NCI-H2227 treated with DMSO at 0.1 percent for 48 hours (cell line): ENCODE results near the gene DCLRE1C.
"Not testable (repeated sequence)": the region's sequence is repeated elsewhere in the genome, so short reads cannot be mapped to it uniquely, and the experiment has no call there.

ENCODE experiments used
- DNase-seq: peaks from one replicate; lab custom pipeline; 2025; lab: John Stamatoyannopoulos, UW

DCLRE1C gene

GRCh38 chr10:14945108-14945507 lies 8.8 kb downstream of the DCLRE1C start:
- DNase-seq, result no peak

DNA sequence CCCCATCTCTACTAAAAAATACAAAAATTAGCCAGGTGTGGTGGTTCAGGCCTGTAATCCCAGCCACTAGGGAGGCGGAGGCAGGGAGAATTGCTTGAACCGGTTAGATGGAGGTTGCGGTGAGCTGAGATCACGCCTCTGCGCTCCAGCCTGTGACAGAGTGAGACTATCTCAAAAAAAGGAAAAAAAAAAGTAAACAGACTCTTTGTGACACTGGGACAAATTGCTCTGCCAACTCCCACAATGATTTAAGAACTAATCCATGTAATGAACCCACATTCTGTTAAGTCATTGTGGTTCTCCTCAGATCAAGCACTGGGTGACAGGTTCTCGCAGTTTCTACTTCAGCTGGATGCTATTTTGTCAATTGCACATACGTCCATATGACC lies 11.0 kb downstream of the DCLRE1C start:
- not testable (repeated sequence) for DNase-seq

DNA sequence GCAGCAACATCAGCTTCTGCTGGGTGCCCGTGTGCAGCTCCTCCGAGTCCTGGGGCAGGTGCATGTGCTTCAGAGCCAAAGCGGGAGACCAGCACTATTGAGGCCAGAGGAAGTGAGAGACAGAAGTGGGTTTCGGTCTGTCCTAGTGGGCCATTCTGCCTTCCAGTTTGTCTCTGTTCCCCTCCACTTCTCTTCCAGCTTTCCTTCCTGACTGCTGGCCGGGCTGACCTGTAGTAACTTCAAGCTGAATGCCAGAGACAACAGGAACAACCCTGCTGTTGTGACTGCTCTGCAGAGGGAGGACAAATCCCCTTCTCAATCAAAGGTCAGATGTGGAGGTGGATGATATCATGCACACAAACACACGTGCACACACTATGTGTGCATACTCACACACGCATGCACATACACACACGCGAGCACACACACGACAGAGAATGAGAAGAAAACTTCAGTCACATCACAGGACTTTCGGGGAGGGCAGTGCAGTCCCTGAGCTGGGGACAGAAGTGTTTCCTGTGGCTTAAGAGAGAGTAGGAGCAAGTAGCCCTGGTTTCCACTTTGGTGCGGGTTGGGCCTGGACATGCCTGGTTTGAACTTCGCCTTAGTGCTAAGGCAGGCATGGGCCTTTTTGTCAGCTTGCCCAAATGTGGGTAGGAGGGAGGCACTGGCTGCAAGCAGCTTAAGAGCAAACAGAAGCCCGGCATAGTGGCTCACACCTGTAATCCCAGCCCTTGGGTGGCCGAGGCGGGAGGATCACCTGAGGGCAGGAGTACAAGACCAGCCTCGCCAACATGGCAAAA lies 11.5 kb downstream of the DCLRE1C start:
- DNase-seq, result not testable (repeated sequence)

DNA sequence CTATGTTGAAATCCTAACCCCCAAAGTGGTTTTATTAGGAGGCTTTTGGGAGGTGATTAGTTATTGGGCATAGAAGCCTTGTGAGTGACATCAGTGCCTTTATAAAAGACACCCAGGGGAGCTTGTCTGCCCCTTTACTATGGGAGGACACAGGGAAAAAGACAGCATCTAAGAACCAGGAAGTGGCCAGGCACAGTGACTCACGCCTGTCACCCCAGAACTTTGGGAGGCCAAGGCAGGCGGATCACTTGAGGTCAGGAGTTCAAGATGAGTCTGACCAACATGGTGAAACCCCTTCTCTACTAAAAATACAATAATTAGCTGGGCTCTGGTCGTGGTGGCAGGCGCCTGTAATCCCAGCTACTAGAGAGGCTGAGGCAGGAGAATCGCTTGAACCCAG lies 14.9 kb downstream of the DCLRE1C start:
- DNase-seq, result not testable (repeated sequence)

DNA sequence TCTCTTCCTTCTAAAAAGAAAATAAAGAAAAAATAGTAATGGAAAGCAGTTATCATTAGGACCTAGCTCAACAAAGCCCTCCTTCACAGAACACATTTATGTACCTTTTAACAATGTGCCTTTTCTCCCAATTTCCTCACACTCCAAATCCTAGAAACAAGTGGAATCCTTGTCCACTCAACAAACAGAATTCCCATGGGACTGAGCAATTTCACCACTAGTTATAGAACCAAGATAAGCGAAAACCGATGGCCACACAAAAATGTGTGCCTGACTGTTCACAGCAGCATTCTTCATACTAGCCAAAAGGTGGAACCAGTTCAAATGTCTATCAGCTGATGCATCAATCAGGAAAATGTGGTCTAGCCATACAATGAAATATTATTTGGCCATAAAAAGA lies 17.3 kb downstream of the DCLRE1C start:
- no peak for DNase-seq

DNA sequence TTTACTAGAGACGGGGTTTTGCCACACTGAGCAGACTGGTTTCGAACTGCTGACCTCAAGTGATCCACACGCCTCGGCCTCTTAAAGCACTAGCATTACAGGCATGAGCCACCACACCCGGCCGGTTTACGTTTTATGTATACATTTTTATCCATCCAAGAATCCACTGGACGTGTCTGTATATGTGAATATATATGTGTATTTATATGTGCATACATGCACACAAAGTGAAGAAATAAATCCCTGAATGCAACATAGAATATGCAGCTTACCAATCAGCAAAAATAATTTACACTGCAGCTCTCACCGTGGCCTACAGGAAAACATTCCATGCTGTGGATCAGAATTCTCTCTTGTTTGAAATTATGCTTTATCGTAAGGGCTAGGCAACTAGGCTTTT lies 23.3 kb downstream of the DCLRE1C start:
- DNase-seq, result no peak

DNA sequence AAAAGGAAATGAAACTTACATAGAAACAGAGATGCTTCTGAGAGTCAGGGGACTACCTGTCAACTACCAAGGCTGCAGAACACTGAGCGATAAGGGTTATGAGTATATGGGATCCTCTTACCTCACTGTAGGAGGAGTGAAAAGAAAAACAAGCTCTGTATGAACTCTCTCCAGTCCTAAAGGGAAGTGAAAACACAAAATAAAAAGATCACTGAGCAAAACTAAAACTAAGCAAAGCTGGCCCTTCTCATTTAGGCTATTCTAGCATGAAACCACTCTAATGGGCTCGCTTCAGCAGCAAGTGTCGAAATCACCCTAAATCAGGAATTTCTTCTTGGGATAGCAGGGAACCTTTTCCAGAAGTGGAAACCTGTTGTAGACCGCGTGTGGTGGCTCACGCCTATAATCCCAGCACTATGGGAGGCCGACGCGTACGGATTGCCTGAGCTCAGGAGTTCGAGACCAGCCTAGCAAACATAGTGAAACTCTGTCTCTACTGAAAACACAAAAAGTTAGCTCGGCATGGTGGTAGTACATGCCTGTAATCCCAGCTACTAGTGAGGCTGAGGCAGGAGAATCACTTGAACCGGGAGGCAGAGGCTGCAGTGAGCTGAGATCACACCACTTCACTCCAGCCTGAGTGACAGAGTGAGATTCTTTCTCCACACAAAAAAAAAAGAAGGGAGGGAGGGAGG lies 27.0 kb downstream of the DCLRE1C start:
- no peak for DNase-seq

DNA sequence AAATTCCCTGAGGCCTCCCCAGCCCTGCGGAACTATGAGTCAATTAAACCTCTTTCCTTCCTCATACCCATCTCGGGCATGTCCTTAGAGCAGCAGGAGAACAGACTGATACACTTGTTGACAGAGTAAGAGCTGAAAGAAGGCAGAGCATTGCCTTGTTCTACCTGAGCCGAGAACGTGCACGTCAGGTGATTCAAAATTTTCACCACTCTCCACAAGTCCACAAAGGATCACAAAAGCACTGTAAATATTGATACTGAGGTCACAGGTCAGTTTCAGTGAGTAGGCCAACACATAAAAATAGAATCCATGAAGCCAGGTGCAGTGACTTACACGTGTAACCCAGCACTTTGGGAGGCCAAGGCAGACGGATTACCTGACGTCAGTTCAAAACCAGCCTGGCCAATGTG lies 27.8 kb downstream of the DCLRE1C start:
- DNase-seq, result no peak

DNA sequence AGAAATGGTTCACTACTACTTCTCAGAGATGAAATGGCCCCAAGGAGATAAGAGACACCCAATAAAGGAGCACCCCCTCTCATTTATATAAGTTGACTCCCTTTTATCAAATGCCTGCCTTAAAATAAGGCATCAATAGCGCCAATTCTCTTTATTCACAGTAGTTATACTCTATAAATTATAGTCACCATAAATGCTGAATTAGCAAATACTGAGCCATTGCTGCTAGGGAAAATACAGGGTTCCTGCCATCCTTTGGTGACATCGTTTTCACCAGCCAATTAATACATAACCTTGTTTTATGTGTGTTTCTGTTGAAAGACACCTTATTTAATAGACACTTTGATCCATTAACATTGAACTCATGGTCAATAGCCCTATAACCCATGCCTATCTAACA lies 28.6 kb downstream of the DCLRE1C start:
- DNase-seq, result no peak

DNA sequence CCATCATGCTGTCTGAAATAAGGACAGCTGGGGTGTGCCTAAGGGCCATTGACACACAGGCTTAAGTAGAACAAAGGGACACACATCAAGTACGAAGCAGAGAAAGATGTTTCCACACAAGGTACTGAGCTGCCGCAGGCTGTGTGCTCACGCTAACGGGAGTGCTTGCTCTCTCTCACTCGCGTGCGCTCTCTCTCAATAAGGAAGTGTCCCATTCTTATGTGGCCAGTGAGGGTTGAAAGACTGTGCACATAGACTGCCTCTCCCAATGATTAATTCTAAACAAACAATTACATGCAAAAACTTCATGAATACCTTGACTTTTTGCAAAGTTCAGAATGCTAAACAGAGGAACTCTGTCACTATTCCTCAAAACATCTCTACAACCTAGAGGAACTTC lies 29.9 kb downstream of the DCLRE1C start:
- no peak for DNase-seq

- DNase-seq, result no peak
Observed at GRCh38 chr10:14918964-14919363, 34.9 kb downstream of the DCLRE1C start.

GRCh38 chr10:14917827-14918226 lies 36.1 kb downstream of the DCLRE1C start:
- no peak for DNase-seq

- DNase-seq, result no peak
Observed at GRCh38 chr10:14916600-14916999, 37.3 kb downstream of the DCLRE1C start.

GRCh38 chr10:14911801-14912200 lies 42.1 kb downstream of the DCLRE1C start:
- DNase-seq, result no peak

DNA sequence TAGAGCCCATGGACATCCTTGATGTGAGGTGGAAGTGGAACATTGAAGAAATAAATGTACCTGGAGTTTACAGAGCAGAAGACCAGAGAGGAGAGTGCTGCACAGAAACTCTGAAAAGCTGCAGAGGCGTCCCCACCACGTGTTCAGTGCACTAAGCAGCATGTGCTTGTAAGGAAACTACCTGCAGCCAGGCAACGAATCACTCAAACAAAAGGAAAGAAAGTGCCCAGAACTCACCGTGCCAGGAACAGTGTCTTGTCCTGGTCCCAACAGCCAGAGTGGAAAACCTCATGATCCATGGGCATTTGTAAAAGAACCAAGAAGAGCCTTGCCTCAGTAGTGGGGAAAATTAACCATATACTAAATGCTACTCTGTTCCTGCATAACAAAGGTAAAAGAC lies 42.9 kb downstream of the DCLRE1C start:
- DNase-seq, result no peak

GRCh38 chr10:14909101-14909500 lies 44.8 kb downstream of the DCLRE1C start:
- no peak for DNase-seq

GRCh38 chr10:14907591-14907990 lies 46.3 kb downstream of the DCLRE1C start:
- not testable (repeated sequence) for DNase-seq

GRCh38 chr10:14906765-14907164 lies 47.1 kb downstream of the DCLRE1C start:
- no peak for DNase-seq

DNA sequence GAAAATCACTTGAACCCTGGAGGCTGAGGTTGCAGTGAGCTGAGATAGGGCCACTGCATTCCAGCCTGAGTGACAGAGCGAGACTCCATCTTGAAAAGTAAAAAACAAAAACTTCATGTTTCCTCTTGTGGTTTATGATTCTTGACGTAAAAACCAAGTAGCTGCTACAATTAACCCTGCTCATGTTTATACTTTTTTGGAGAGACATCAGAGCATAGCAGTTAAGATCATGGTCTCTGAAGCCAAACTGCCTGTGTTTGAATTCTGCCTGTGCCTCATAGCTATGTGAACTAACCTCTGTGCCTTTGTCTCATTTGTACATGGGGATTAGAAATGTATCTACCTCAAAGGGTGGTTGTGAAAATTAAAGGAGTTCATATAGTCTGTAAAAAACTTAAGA lies 48.0 kb downstream of the DCLRE1C start:
- DNase-seq, result no peak

DNA sequence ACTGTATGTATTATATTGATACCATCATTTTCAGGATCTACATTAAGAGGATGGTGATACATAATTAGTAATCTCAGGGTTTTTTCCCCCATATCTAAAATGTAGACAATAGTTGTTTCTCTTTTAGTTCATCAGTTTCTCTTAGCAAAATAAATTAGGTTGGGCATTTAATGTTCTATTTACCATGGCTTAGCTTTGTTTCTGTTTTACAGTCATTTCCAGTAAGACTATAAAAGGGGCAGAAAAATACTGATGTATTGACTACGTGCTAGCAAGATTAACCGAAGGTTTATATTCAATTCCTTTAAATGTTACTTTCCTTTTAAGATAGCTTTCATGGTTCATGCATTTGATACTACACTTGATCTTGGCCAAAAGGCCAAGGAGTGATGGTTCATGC lies 49.0 kb downstream of the DCLRE1C start:
- DNase-seq, result no peak

GRCh38 chr10:14904316-14904732 lies 49.6 kb downstream of the DCLRE1C start:
- no peak for DNase-seq

DNA sequence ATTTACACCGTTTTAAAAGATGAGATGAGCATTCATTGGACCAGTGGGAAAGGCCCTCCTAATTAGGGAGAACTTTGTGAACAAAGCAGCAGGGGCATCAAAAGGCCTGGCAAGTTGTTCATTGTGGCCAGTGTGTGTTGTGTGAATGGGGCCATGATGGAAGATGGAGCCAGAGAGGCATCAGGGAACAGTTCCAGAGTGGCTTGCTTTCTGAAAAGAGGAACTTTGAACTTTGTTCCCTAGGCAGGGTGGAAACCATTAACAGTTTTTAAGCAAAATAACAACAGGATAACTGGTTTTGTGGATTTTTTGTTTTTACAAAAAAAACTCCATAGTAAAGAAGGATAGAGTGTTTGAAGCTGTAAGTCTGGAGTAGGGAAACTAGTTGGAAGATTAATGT lies 62.7 kb downstream of the DCLRE1C start:
- DNase-seq, result no peak

GRCh38 chr10:14889318-14889717 lies 64.6 kb downstream of the DCLRE1C start:
- peak; percentile 3 for DNase-seq

- DNase-seq, result no peak
Observed at GRCh38 chr10:14884082-14884481, 69.8 kb downstream of the DCLRE1C start.
